H1 (cell line): Measurements from ENCODE around the gene HOATZ. TPM values are rescaled to one million over a fixed set of nuclear protein-coding genes. Genes with fewer than 3 reads are reported as not detected.

Experiments used
- BCL11A ChIP-seq, 2 experiments: IDR thresholded peaks; one replicate each; pipeline ENCODE4 v1.6.1; 2011; ENCODE audit warnings: low read depth in 2 of 2, low read length in 2 of 2, mild to moderate bottlenecking in 2 of 2
- CHD7 ChIP-seq: fragments of 300-600 bp; sonication (generic); IDR thresholded peaks from 2 replicates; pipeline ENCODE4 v1.7.1; 2012; ENCODE audit warnings: low read length, moderate library complexity, mild to moderate bottlenecking, inconsistent platforms; ENCODE audit not compliant: insufficient replicate concordance
- CTCF ChIP-seq, 3 experiments: IDR thresholded peaks; 1 replicate in 2 of 3; 2 replicates in 1 of 3; pipeline versions ENCODE4 v1.5.1 to v1.6.1; 2011; ENCODE audit warnings: low read length in 3 of 3, mild to moderate bottlenecking in 3 of 3, inconsistent platforms in 2 of 3, low read depth in 1 of 3, moderate library complexity in 1 of 3; ENCODE audit not compliant: insufficient read depth in 1 of 3; ENCODE audit errors: control extremely low read depth in 1 of 3
- POU5F1 ChIP-seq: IDR thresholded peaks from 2 replicates; pipeline ENCODE4 v1.6.1; 2011; ENCODE audit warnings: low read depth, mild to moderate bottlenecking, low read length, moderate library complexity
- SAP30 ChIP-seq: fragments of 300-600 bp; sonication (generic); IDR thresholded peaks from 2 replicates; pipeline ENCODE4 v1.7.1; 2012; ENCODE audit warnings: low read length, moderate library complexity, mild to moderate bottlenecking, inconsistent platforms; ENCODE audit not compliant: insufficient read depth, insufficient replicate concordance
- SP4 ChIP-seq: IDR thresholded peaks from 2 replicates; pipeline ENCODE4 v1.6.1; 2012; ENCODE audit warnings: low read length, inconsistent platforms
- polyA plus RNA-seq, 7 experiments: library from polyadenylated mRNA; depleted of rRNA in 3 of 7; stranded (reverse) in 5 of 7; unstranded in 2 of 7; fragments of >200 nt in 5 of 7; fragments of 200-250 nt in 2 of 7; gene quantifications; 1 replicate in 5 of 7; 2 replicates in 1 of 7; 4 replicates in 1 of 7; pipeline versions ENCODE4 v1.2.1 to v1.2.3, GENCODE V29; 2011 to 2013; ENCODE audit warnings: missing spikeins in 2 of 7, mixed read lengths in 2 of 7
- total RNA-seq: library from RNA; stranded (reverse); fragmentation: NEBNext Ultra II Directional; extraction: Animal tissue kit (Norgen Biotek cat#: 25700); gene quantifications from 2 replicates; pipeline ENCODE4 v1.2.1, GENCODE V29; 2021

The HOATZ gene
- total and polyA plus RNA-seq, 2 of the 8 experiments (the other 6 are each of a cell fraction or from before 2014, with no cell fraction given) = not detected

GRCh38 chr11:111512296-111513239 is 2.0 kb upstream of the HOATZ start, which contains the start of gene BTG4 (continued):
- TF ChIP-seq CHD7 (no peak), SP4 (no peak), POU5F1 (no peak), SAP30 (no peak), BCL11A (IDR thresholded peaks at IDR 0.05; ENCODE audit: low read depth in 2 of 2, low read length in 2 of 2) (no peak), CTCF (IDR thresholded peaks at IDR 0.05; ENCODE audit: control extremely low read depth in 1 of 3, insufficient read depth in 1 of 3, low read depth in 1 of 3, low read length in 3 of 3) (no peak; a peak in 1 of 4 replicates)
